EH (cell line): ENCODE measurements around the gene PRDM16.
"Not testable (repeated sequence)": the region's sequence is repeated elsewhere in the genome, so short reads cannot be mapped to it uniquely, and the experiment has no call there.

Experiments
- DNase-seq: peaks from one replicate; pipeline ENCODE4 v3.0.0-alpha.2; 2015; ENCODE audit warnings: low read depth

The PRDM16 gene

GRCh38 chr1:3282186-3282585 lies 213.2 kb downstream of the PRDM16 start:
- no peak for DNase-seq

- no peak for DNase-seq
Observed at GRCh38 chr1:3282656-3283430, 213.8 kb downstream of the PRDM16 start.

DNA sequence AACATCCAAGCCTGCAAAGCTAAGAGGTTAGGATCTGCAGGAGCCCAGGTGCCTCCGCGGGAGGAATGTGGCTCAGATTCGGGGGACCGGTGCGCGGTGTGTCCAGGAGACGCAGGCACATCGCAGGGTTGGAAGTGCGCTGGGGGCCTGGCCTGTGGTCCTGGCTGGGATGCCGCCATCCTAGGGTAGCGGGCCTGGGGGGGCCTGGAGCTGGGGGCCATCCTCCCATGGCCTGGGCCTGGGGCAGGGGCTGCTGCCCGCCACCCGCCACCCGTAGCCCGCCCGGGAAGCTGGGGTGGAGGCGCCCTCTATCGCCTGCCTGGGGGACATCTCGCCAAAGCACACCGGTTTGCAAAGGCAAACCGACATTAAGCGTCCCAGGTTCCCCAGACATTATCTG lies 214.8 kb downstream of the PRDM16 start:
- peak; percentile 7 for DNase-seq

DNA sequence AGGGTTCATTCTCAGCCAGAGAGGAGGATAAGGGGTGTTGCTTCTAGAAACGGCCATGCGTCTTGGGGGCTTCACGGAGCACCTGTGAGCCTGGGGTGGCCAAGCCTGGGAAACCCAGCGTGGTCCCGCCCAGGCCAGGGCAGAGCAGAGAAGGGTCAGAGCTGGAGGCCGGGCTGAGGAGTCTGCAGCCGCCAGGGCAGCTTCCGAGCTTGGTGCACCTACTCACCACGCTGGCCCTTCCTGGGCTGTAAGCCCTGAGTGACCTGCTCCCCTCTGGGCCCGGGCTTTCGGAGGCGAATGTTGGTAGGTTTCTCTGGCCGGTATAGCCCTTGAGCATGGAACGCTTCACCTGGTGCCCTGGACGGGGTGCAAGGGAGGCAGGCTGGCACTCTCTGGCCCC lies 215.7 kb downstream of the PRDM16 start:
- DNase-seq = no peak

DNA sequence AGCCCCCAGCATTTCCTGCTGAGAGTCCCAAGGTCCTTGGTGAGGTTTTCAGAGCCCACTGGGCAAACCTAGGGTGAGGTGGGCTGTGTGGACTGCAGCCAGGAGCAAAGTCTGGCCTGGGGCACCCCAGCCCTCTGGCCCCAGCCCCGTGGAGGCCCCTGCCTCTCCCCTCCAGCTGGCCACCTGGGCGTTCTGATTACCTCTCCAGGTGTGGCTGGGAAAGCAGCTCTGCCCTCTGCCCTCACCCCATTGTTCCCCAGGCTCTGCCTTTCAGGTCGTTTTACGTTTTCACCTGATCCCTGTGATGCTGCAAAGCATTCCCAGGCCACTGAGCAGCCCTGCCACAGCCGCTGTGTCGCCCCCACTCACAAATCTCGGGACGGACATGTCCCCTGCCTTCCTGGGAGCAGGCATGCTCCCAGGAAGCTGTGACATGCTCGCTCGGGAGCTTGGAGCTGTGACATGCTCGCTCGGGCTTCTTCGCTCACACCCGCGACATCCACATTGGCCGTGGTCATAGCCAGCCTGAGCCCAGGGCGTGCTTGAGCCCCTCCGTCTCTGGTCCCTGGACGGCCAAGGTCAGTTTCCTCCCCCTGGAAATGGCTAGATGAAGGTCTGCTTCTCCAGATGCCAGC lies 216.2 kb downstream of the PRDM16 start:
- no peak for DNase-seq

- DNase-seq = not testable (repeated sequence)
Observed at GRCh38 chr1:3287095-3287494, 218.1 kb downstream of the PRDM16 start.

GRCh38 chr1:3287656-3288160 lies 218.7 kb downstream of the PRDM16 start:
- DNase-seq = no peak

- DNase-seq = no peak
Observed at GRCh38 chr1:3289502-3289901, 220.5 kb downstream of the PRDM16 start.

DNA sequence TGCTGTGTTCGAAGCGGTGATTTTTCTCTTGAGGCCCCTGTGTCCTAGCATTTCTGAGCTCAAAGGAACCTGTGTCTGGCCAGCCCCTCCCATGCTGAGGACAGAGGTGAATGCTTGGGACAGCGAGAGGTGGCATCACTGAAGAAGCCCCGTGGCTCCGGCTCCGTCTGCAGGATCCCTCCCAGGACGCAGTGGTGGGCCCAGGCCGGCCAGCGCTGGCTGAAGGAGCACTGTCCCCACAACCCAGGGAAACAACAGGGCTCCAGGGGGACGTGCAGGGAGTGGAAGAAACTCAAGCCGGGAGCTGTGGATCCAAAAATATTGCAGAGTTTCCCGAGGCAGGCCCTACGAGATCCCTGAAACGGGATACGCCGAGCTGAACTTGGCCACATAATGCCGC lies 221.4 kb downstream of the PRDM16 start:
- DNase-seq = no peak

DNA sequence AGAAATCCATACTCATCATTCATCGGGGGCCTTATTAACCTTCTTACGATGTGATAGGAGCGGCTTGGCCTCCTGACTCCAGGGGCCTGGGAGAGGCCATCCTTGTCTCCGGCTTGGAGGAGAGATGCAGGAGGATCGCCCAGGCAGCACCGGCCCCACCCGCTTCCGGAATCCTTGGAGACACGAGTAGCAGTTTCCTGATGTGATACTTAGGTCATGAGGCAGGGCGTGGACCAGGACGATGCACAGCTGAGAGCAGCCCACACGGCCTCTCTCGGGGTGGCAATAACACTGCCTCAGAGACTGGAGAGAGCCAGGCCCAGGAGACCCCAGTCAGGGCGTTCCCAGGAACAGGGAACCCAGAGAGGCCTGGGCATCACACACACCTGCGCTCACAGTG lies 221.9 kb downstream of the PRDM16 start:
- no peak for DNase-seq

DNA sequence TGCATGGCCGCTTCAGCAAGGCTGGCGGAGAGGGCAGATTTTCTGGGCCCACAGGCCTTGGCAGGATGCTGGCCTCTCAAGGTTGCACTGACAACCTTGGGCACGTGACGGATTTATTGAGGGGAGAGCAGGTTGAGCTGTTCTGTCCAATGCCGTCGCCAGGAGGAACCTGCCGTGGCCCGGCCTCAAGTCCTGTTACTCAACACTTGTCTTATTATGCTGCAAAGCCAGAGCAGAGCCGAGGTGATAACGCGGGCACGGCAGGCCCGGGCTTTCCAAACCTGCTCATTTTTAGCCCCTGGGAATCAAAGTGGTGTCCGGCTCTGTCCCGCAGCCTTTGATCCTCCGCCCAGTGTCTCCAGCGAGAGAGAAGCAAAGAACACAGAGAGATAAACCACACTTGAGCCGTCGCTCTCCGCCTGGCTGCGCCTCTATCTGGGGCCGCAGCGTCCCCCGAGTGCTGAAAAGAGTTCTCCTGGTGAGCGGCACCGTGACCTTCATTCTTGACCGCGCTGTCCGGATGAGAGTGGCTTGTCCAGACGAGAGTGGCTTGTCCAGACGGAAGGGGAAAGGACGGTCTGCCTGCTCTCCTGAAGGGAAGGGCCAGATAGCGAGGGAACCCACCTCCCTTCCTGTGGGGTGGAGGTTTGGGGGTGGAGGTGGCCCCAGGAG lies 223.2 kb downstream of the PRDM16 start:
- DNase-seq = no peak

- no peak for DNase-seq
Observed at GRCh38 chr1:3292868-3293562, 224.0 kb downstream of the PRDM16 start.

GRCh38 chr1:3293563-3294080 lies 224.6 kb downstream of the PRDM16 start:
- no peak for DNase-seq

DNA sequence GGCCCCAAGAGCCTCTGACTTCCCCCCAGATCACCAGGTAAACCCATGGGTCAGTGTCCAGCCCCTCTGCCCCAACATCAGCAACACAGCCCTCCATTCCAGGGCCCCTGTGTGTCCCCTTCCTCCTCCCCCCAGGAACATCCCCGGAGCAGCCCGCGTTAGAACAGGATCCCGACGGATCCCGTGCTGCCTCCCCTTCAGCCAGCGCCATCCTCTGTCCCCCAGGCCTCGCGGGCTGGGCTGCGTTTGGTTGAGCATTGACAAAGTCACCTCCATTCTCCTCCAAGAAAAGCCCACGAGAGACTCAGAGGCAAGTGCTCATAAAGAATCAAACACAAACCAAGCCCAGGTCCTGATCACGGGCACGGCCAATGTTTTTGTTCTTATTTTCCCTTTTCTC lies 225.4 kb downstream of the PRDM16 start:
- DNase-seq = no peak

DNA sequence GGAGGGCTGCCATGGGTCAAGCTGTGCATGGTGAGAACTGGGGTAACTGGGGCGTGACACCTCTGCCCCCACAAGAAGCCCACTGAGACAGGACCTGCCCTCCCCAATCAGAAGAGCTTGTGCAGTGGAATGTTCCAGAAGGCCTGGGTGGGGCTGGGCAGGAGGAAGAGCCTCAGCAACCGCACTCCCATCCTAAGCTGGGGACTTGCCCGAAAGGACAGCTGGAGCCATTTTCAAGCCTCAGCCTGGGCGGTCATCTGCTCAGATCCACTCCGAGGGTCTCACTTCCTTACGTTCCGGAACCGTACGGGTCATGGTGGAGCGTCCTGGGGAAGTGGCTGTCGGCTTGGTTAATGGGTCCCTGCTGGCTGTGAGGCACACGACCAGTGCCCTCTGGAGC lies 226.8 kb downstream of the PRDM16 start:
- DNase-seq = no peak

- DNase-seq = no peak
Observed at GRCh38 chr1:3296326-3296725, 227.3 kb downstream of the PRDM16 start.

- DNase-seq = no peak
Observed at GRCh38 chr1:3296826-3297225, 227.8 kb downstream of the PRDM16 start.

- no peak for DNase-seq
Observed at GRCh38 chr1:3297756-3298155, 228.8 kb downstream of the PRDM16 start.

DNA sequence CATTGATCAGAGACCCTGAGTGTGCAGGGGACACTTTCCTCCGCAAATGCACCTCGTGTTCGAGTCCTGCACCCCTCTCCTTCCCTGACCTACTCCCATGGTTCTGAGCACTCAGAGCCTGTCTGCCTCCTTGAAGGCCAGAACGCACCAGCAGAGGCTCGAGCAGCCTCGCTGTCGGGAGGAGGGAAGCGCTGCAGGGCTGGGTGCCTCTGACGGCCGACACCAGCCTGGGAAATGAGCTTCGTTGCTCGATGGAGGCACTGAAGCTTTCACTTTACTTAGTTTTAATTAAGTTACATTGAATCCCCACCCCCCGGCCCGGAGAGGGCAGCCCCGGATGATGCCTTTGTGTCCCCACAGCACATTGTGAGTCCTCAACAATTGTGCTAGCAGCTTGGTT lies 229.2 kb downstream of the PRDM16 start:
- no peak for DNase-seq

DNA sequence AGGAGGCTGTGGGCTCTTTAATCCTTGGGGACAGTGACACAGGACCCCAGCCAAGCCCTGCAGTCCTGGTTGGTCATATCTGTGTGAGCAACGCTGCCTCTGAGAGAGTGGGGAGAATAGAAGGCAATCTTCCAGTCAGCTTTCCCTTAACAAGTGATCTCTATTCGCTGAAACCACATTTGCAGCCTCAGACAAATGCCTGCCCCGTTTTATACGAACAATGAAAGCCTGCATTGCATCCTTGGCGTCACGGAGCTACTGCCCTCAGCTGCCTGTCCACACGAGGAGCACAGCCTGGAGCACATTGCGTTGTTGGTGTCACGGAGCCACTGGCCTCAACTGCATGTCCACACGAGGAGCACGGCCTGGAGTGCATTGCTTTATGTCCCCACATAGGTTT lies 235.2 kb downstream of the PRDM16 start:
- DNase-seq = no peak

- DNase-seq = no peak
Observed at GRCh38 chr1:3304692-3305091, 235.7 kb downstream of the PRDM16 start.

DNA sequence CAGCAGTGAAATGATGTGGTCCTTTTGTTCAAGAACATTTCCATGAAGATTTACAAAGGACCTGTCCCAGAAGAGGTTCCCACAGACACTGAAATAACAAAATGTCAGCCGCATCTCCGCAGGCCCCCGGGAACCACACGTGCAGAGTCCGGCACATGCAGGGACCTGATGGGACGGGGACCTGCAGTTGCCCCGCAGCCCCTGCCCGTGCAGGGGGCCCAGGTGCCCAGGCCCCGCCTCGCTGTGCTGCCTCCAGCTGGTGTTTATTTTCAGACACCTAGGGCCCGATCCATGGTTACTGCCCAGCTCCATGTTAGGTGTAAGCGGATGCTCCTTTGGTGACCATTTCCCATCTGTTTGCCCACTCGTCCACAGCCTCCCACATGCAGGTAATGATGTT lies 236.2 kb downstream of the PRDM16 start:
- DNase-seq = no peak
